Measurements from ENCODE around the gene IGSF21. TPM values are rescaled to one million over a fixed set of nuclear protein-coding genes. Genes with fewer than 3 reads are reported as not detected.

IGSF21 gene
- total RNA-seq, 1 donor: not detected

DNA sequence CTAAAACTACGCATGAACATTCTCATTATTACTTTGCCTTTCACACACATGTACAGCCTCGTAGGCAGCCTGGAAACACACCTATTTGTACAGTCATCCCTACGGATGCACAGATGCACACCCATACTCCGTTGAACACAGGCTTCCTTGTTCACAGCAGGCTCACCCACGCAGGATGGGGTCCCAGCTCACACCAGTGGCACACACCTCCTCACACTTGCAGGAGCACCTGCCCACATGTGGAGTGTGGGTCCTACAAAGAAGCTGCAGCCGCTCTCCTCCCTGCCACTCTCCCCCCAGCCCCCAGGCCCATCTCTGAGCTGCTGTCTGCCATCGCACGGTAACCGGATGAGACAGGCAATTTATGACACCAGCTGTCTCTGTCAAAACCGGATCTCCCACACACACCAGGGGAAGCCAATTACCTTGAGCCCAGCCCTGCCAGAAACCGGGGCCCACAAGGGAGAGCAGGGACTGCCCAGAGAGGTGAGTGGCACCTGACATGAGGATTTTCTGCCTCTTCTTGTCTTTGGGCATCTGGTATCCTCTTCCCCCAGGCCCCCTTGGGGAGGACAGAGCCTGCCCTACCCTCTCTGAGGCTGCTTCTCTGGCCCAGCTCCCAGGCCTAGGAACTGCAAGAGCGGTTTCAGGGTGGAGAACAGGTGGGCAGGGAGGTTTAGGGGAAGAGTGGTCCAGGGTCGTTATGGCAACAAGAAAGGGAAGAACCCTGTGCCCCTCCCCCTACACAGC lies 175.4 kb downstream of the IGSF21 start:
- no peak for DNase-seq (ENCODE audit: low read depth)
- TF ChIP-seq, protein P1, sequence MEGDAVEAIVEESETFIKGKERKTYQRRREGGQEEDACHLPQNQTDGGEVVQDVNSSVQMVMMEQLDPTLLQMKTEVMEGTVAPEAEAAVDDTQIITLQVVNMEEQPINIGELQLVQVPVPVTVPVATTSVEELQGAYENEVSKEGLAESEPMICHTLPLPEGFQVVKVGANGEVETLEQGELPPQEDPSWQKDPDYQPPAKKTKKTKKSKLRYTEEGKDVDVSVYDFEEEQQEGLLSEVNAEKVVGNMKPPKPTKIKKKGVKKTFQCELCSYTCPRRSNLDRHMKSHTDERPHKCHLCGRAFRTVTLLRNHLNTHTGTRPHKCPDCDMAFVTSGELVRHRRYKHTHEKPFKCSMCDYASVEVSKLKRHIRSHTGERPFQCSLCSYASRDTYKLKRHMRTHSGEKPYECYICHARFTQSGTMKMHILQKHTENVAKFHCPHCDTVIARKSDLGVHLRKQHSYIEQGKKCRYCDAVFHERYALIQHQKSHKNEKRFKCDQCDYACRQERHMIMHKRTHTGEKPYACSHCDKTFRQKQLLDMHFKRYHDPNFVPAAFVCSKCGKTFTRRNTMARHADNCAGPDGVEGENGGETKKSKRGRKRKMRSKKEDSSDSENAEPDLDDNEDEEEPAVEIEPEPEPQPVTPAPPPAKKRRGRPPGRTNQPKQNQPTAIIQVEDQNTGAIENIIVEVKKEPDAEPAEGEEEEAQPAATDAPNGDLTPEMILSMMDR (IDR thresholded peaks at IDR 0.05; ENCODE audit: insufficient read depth, low read length): no peak
- H3K4me3 ChIP-seq (ENCODE audit: low read depth, low read length): no peak overlapping the region

DNA sequence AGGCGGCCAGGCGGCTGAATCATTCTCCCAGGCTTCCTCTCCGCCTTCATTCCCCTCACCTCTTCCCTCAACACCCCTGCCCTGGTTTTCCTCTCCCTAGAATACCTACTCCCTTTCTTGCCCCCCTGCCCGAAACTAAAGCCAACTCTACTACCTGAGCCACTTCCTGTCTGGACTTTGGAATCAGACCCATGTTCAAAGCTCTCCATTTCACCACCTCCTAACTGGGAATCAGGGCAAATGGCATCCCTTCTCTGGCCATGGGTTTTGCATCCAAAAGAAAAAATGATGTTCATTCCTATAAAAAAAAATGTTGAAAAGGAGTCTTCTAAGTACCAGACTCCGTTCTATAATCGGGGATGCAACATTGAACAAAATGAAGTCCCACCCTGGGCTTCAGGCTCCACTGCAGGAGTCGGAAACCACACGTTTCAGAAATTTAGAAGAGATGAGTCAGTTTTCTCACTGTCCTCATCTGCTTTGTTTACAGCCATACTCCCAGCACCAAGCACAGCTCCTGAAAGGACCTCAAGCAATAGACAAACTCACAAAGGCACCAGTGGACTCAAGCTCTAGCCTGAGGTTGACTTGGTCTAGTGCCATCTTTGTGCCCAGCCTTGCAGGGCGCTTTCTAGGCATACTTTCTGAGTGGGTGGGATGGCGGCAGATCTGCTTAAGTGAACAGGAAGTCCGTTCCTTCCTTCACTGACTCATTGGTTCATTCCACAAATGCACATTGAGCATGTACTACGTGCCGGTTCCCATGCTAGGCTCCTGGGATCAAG lies 176.2 kb downstream of the IGSF21 start:
- no peak for DNase-seq (ENCODE audit: low read depth)

DNA sequence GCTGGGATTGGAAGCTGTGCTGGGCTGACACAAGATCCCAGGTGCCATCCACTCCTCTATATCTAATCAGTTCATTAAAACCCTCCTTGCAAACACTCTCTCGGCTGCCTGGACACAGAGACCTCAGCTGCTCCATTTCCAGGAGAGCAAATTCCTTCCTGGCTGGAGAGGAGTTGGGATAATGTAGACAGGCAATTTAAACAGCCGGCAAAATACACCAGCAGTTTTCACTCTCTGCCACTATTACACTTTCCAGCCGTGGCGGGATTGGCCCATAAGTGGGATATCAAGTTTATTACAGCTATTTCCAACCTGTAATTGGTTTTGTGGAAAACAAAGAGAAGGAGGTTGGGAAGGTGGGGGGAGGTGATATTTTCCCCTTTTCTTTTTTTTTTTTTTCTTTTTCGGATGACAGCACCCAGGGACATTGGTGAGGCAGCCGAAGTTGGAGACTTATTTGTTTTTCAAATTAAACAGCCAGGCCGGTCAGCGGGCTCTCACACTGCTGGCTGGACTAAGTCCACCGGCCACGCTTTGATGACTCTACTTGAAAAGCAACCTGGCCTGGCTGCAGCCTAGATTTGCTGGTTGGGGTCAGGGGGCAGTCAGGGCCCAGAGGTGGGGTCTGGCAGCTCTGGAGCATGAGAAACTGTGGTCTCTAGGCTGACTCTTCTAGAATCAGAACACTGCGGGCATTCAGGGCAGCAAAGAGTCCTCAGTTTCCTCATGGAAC lies 177.4 kb downstream of the IGSF21 start:
- no peak overlapping the region for H3K4me3 ChIP-seq (ENCODE audit: low read depth, low read length)
- no peak for DNase-seq (ENCODE audit: low read depth)
- TF ChIP-seq, protein P1 (IDR thresholded peaks at IDR 0.05; ENCODE audit: insufficient read depth, low read length): no peak

More for the DNA sequence above, 176.2 kb downstream of the IGSF21 start:
- TF ChIP-seq, protein P1 (IDR thresholded peaks at IDR 0.05; ENCODE audit: insufficient read depth, low read length): no peak
- H3K4me3 ChIP-seq (ENCODE audit: low read depth, low read length): no peak overlapping the region

DNA sequence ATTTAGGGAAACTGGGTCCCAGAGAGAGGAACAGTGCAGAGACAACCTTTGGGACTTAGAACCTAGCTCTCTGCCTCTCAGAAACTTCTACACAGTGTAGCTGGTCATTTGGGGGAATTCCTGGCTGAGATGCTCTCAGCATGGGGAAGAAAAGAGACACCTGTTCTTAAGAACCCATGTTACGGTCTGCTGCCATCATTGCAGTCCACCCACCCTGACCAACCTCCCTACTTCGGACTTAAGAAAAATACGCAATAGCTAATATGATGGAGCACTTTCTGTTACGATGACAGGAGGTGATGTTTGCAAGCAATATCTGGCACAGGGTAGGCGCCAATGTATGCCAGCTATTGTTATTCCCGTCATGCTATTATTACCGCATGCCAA lies 177.9 kb downstream of the IGSF21 start:
- H3K4me3 ChIP-seq (ENCODE audit: low read depth, low read length): no peak overlapping the region
- DNase-seq (ENCODE audit: low read depth): no peak
- TF ChIP-seq, protein P1 (IDR thresholded peaks at IDR 0.05; ENCODE audit: insufficient read depth, low read length): no peak

DNA sequence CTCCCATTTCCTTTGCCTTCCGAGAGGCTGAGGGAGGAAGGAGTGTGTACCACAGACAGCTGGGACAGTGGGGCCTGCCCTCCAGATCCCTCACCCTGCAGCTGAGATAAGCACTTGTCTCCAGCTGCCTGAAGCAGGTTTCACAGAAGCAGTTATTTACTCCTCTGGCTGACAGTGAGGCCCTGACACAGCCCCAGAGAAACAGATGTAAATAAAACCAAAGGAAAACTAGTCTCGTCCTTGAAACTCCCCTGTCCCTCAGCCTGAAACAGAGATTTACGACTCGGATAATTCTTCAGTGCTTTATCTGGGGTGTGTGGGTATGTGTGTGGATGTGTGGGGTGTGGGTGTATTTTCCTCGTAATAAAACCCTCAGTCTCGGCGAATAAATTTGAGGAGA lies 181.1 kb downstream of the IGSF21 start:
- TF ChIP-seq, protein P1 (IDR thresholded peaks at IDR 0.05; ENCODE audit: insufficient read depth, low read length): no peak
- DNase-seq (ENCODE audit: low read depth): no peak
- no peak overlapping the region for H3K4me3 ChIP-seq (ENCODE audit: low read depth, low read length)

DNA sequence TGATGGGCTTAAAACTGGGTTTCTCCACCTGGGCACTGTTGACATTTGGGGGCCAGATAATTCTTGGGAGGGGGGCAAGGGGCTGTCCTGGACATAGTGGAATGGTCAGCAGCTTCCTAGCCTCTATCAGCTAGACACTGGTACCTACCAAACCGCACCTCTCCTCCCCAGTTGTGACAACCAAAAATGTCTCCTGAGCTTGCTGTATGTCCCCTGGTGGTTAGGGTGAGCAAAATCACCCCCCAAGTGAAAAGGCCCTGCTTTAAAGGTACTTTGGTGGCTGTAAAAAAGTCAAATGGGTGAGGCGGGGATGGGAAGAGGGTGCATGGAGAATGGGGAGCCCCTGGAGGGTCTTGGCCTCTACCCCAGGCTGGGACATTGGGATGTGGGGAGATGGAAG lies 182.0 kb downstream of the IGSF21 start:
- DNase-seq (ENCODE audit: low read depth): no peak
- TF ChIP-seq, protein P1 (IDR thresholded peaks at IDR 0.05; ENCODE audit: insufficient read depth, low read length): no peak

More for the DNA sequence above, 182.0 kb downstream of the IGSF21 start:
- no peak overlapping the region for H3K4me3 ChIP-seq (ENCODE audit: low read depth, low read length)

All from fibroblast of the aortic adventitia (primary cell).